Kidney (tissue), 14 donors: ENCODE measurements around the gene RHBDL1. TPM values are rescaled to one million over a fixed set of nuclear protein-coding genes. Genes with fewer than 3 reads are reported as not detected.
A peak's percentile ranks its signal among the peaks of the same experiment; 100 is the strongest.

Source experiments
- DNase-seq, 5 donors: peaks; one replicate each; pipeline ENCODE4 v3.0.0-alpha.2; 2013 to 2020
- FAIRE-seq: peaks from 2 replicates; lab custom pipeline; 2012; peaks lifted over from hg19 to GRCh38; lab: Jason Lieb, UNC
- H3K27ac ChIP-seq, 2 donors: one replicate each; pipeline ENCODE4 v1.7.0; 2013; ENCODE audit warnings: low read depth in 2 of 2, low read length in 2 of 2, inconsistent platforms in 1 of 2
- H3K27me3 ChIP-seq: one replicate; pipeline ENCODE4 v1.7.1; 2013; ENCODE audit warnings: low read length, inconsistent platforms; ENCODE audit not compliant: control insufficient read depth, insufficient read depth
- H3K36me3 ChIP-seq, 3 donors: one replicate each; pipeline versions ENCODE4 v1.7.0 to v1.7.1; 2013; ENCODE audit warnings: low read length in 3 of 3, control low read depth in 1 of 3, inconsistent platforms in 1 of 3; ENCODE audit not compliant: insufficient read depth in 3 of 3, control insufficient read depth in 2 of 3
- H3K4me1 ChIP-seq, 3 donors: one replicate each; pipeline versions ENCODE4 v1.7.0 to v1.7.1; 2013; ENCODE audit warnings: low read length in 3 of 3, inconsistent platforms in 1 of 3, low read depth in 1 of 3; ENCODE audit not compliant: control insufficient read depth in 2 of 3, insufficient read depth in 2 of 3
- H3K4me3 ChIP-seq, 3 donors: one replicate each; pipeline versions ENCODE4 v1.7.0 to v1.8.1; 2013; ENCODE audit warnings: low read length in 3 of 3, control low read depth in 1 of 3, inconsistent platforms in 1 of 3
- H3K9ac ChIP-seq, 3 donors: one replicate each; pipeline versions ENCODE4 v1.7.0 to v1.7.1; 2013; ENCODE audit warnings: low read length in 3 of 3, control low read depth in 1 of 3, inconsistent platforms in 1 of 3
- H3K9me3 ChIP-seq, 3 donors: one replicate each; pipeline versions ENCODE4 v1.7.0 to v1.7.1; 2013; ENCODE audit warnings: low read length in 3 of 3, control low read depth in 1 of 3, inconsistent platforms in 1 of 3; ENCODE audit not compliant: control insufficient read depth in 2 of 3, insufficient read depth in 1 of 3
- intact Hi-C: fragments of 100-400 bp; cut with DNase I; formaldehyde crosslinking; loops from one replicate; pipeline ENCODE4 v1.11.1; 2022
- polyA plus RNA-seq: library from polyadenylated mRNA; stranded (reverse); fragments of 350-450 nt; fragmentation: Illumina TruSeq; extraction: RNeasy Lipid Tissue Mini Kit (QIAGEN cat#74804); gene quantifications from one replicate; pipeline ENCODE4 v1.2.3, GENCODE V29; 2014; ENCODE audit warnings: low read depth, low replicate concordance; ENCODE audit not compliant: insufficient read depth
- total RNA-seq: library from RNA; stranded (reverse); fragmentation: NEBNext Ultra II Directional; extraction: Animal tissue kit (Norgen Biotek cat#: 25700); gene quantifications from one replicate; pipeline ENCODE4 v1.2.1, GENCODE V29; 2021
- TF ChIP-seq, protein P1 (sequence below): IDR thresholded peaks from 3 replicates; pipeline ENCODE4 v1.5.1; 2012; ENCODE audit warnings: mild to moderate bottlenecking, moderate library complexity, borderline replicate concordance; ENCODE audit not compliant: insufficient read depth; ENCODE audit errors: extremely low read depth
- donor health status: control.
- donor health status: control.
- donor health status: control.
- donor health status: control.
- donor health status: control.
- donor health status: DM: yes; HTN: yes; CAD: no.
- donor health status: Normal renal cell carcinoma (clear cell type).

RHBDL1 gene
- total and polyA plus RNA-seq, 2 donors from 2014 or later: 0.88 to 9.7 TPM

DNA sequence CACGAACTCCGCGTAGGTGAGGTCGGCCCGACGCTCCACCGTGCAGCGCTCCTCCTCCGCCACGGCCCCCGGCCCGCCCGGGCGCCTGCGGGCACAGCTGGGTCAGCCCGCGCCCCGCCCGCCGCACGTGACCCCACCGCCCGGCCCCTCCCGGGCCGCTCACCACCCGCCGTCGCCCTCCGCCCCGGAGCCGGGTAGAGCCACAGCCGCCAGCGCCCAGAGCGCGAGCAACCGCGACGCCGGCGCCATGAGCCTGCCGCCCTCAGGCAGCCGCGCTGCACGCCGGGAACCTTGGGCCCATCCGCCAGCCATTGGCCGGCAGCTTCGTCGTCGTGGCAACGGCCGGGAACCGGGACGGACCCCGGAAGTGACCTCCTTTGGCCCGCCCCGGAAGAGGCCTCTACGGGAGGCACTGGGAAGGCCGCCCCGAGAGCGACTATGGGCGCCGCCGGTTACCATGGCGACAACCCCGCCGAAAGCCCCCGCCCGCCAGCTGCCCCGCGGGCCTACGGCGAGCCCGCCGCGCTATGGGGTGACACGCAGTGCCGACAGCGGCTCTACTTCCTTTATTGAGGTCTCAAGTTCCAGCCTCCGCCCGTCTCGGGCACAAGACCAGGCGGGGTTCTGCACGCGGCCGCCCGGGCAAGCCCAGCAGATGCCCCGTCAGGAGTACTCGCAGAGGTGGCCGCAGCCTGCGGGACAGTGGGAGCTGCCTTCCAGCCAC lies 8.8 kb downstream of the RHBDL1 start, which contains the start of gene JMJD8:
TSS of gene JMJD8 (minus strand) at position 264 of the 724 bp plus-strand sequence. CDS start at position 249, 15 bp downstream.
- intact Hi-C loops: no loop called here
- peaks cover 5 to 22% (median 8%) of the 10 kb centered on the region in 3 donors for H3K36me3 ChIP-seq
- peak; percentile 97 to 99 (median 98) for DNase-seq
- H3K4me3 ChIP-seq: peak within 1 kb of the TSS; percentile 24 to 73 (median 56)
- TF ChIP-seq, protein P1, sequence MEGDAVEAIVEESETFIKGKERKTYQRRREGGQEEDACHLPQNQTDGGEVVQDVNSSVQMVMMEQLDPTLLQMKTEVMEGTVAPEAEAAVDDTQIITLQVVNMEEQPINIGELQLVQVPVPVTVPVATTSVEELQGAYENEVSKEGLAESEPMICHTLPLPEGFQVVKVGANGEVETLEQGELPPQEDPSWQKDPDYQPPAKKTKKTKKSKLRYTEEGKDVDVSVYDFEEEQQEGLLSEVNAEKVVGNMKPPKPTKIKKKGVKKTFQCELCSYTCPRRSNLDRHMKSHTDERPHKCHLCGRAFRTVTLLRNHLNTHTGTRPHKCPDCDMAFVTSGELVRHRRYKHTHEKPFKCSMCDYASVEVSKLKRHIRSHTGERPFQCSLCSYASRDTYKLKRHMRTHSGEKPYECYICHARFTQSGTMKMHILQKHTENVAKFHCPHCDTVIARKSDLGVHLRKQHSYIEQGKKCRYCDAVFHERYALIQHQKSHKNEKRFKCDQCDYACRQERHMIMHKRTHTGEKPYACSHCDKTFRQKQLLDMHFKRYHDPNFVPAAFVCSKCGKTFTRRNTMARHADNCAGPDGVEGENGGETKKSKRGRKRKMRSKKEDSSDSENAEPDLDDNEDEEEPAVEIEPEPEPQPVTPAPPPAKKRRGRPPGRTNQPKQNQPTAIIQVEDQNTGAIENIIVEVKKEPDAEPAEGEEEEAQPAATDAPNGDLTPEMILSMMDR: no peak
- H3K9ac ChIP-seq: peak within 1 kb of the TSS in 1 of 3 donors; percentile 61
- peaks cover 0 to 45% (median 12%) of the 10 kb centered on the region in 3 donors for H3K4me1 ChIP-seq
- H3K9me3 ChIP-seq: no peaks in the 10 kb centered on the region
- no peak for FAIRE-seq
- H3K27me3 ChIP-seq: no peaks in the 10 kb centered on the region
- peak within 1 kb of the TSS; percentile 59 to 71 for H3K27ac ChIP-seq

DNA sequence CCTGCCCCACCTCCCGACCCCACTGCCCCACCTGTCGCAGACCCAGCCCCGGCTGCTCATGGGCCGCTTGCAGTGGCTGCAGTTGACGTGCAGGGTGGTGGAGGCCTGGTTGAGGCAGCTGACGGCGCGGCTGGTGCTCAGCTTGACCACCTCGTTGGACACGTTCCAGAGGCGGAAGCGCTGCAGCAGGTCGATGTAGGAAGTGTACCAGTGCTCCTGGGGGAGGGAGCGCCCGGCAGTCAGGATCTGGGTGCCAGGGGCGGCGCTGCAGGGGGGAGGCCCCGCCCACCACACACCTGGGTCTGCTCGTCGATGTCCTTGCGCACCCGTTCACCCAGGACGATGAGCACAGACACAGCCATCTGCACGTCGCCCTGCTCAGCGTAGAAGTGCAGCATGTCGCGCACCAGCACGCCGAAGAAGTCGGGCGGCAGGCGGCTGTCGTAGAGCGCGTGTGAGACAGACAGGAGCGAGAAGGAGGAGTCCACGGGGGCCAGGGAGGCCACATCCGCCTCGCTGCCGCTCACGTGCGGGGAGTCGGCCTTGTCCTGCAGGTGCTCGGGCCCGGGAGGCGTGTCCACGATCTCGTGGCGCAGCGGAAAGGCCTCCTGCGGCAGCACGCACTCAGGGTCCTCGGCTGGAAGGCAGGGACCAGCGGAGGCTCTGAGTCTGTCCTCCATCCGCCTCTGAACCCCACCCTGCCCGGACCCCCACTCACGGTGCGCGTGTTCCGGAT lies 9.7 kb downstream of the RHBDL1 start:
- no peaks in the 10 kb centered on the region for H3K9me3 ChIP-seq
- H3K9ac ChIP-seq: no peak overlapping the region
- peaks cover 0 to 49% (median 12%) of the 10 kb centered on the region in 3 donors for H3K4me1 ChIP-seq
- no peaks in the 10 kb centered on the region for H3K27me3 ChIP-seq
- no peak overlapping the region for H3K4me3 ChIP-seq
- peaks cover 5 to 22% (median 8%) of the 10 kb centered on the region in 3 donors for H3K36me3 ChIP-seq
- TF ChIP-seq, protein P1: no peak
- intact Hi-C loops: no loop called here
- DNase-seq (no peak), FAIRE-seq (no peak)
- H3K27ac ChIP-seq: no peak overlapping the region

DNA sequence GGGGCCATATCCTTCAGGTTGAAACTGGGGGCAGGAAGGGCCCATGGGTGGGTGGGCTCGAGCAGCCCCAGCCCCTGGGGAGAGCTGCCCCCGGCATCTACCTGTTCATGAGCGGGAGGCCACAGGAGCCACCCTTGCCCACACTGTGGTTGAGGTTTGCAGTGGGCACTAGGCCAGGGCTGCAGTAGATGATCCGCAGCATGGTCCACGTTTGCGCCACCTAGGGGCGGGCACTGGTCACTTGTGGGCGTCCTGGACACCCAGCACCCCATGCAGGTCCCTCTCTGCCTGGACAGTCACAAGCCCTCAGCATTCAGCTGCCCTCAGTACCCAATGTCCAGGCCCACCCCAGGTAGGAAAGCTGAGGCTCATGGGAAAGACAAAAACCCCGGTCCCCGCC lies 10.5 kb downstream of the RHBDL1 start:
- H3K4me1 ChIP-seq: peaks cover 0 to 46% (median 12%) of the 10 kb centered on the region in 3 donors
- no peak for DNase-seq

More for the DNA sequence above, 10.5 kb downstream of the RHBDL1 start:
- no peak overlapping the region for H3K4me3 ChIP-seq
- no peak overlapping the region for H3K9ac ChIP-seq
- no peak for FAIRE-seq
- H3K36me3 ChIP-seq: peaks cover 5 to 22% (median 8%) of the 10 kb centered on the region in 3 donors
- H3K27ac ChIP-seq: no peak overlapping the region
- no peaks in the 10 kb centered on the region for H3K9me3 ChIP-seq
- intact Hi-C loops: no loop called here
- no peaks in the 10 kb centered on the region for H3K27me3 ChIP-seq
- TF ChIP-seq, protein P1: no peak
